ENCODE measurements around the gene RNF223.

RNF223 gene

DNA sequence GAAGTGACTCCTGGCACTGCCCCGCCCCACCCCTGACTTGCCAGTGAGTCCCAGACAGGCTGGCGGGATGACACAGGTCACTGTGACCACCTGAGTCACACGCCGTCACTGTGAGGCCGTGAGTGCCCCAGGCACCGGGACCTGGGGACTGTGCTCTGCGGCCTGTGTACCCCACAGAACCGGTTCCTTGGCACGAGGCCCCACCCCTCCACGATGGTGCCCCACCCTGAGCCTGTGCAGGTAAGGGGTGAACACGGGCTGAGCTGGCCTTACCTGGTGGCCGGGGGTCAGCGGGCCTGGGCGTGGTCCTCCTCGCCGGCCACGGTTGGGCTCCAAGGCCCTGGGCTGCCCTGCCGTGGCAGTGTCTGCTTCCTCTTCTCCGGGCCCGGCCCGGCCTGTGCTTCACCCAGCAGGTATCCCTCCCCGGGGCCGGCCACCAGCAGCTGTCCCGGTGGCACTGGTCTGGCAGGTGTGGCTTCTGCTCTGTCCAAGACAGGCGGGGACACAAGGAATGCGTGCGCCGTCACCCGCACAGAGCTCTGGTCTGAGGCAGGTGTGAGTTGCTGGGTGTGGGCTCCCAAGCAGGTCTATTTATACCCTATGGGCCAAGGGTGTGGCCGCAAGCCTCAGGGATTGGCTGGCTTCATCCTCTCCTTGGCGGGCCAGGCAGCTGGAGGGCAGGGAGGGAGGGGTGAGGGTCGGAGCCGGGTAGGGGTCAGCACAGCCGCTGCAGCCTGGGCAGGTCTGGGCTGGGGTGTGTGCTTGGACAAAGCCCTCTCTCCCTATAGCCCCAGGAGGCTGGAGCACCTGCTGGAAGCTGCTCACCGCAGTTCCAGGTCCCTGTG is at the start of gene RNF223:
Gene RNF223 (minus strand): TSS at position 564 of the 845 bp plus-strand sequence. CDS start 1,740 bp downstream, outside the sequence.
- no peak for FAIRE-seq

GRCh38 chr1:1122981-1123480 is 48.9 kb upstream of the RNF223 start:
- no peak for FAIRE-seq

- FAIRE-seq: no peak
Observed at GRCh38 chr1:1122078-1122811, 48.1 kb upstream of the RNF223 start.

- no peak for FAIRE-seq
Observed at GRCh38 chr1:1121611-1122077, 47.5 kb upstream of the RNF223 start.

DNA sequence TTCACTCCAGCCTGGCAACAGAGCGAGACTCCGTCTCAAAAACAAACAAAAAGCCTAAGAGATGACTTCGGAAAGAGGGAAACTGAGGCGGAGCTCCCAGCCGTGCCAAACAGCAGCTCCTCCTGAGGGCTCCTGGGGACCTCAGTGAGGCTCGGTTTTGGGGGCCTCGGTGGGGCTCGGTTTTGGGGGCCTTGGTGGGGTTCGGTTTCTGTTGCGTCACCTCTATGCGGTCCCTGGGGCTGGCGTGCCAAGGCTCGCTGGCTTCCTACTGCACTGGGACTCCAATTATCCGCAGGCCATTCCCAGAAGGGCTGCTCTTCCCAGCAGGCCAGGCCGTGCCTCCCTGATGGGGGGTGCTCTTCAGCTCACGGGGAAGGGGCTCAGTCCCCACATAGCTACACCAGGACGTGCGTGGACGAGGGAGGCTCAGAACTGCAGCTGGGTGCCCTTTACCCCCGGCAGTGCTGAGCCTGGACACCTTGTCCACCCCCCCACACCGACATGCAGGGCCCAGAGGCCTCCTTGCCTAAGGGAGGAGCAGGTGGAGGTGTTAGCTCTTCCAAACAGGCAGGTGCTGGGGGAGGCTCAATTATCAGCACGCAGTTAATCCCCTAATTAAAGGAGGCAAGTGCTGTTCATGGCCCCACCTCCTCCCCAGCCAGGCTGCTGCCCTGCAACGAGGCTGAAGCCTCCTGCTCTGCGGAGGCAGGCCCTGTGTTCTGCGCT is 46.9 kb upstream of the RNF223 start:
- no peak for FAIRE-seq

GRCh38 chr1:1120096-1120495 is 46.0 kb upstream of the RNF223 start:
- FAIRE-seq: no peak

- no peak for FAIRE-seq
Observed at GRCh38 chr1:1119272-1119890, 45.3 kb upstream of the RNF223 start.

DNA sequence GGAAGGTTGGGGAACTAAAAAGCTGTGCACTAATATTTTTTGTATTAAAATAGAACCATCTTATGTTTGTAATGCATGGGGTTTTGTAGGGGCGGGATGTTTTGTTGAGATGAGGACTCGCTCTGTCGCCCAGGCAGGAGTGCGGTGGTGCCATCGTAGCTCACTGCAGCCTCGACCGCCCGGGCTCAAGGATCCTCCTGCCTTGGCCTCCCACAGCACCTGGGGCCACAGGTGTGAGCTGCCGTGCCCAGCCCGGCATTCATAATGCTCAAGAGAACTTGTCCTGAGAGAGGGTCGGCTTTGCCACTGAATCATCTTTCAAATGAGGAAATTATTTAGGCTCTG is 44.7 kb upstream of the RNF223 start:
- FAIRE-seq: no peak

- no peak for FAIRE-seq
Observed at GRCh38 chr1:1118011-1118875, 44.1 kb upstream of the RNF223 start.

DNA sequence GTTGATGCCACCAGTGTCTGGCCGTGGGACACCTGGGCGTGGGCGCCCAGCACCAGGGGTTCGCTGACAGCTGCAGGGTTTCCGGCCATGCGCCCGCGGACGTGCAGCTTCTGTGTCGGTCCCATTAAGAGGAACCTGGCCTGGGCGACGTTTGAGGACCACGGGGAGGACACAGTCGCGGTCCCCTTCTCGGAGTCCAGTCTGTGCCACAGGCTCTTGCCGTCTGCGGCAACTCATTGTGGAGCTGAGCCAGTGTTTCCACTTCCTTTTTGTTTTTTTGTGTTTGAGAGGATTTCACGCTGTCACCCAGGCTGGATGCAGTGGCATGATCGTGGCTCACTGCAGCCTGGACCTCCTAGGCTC is 43.3 kb upstream of the RNF223 start:
- no peak for FAIRE-seq

DNA sequence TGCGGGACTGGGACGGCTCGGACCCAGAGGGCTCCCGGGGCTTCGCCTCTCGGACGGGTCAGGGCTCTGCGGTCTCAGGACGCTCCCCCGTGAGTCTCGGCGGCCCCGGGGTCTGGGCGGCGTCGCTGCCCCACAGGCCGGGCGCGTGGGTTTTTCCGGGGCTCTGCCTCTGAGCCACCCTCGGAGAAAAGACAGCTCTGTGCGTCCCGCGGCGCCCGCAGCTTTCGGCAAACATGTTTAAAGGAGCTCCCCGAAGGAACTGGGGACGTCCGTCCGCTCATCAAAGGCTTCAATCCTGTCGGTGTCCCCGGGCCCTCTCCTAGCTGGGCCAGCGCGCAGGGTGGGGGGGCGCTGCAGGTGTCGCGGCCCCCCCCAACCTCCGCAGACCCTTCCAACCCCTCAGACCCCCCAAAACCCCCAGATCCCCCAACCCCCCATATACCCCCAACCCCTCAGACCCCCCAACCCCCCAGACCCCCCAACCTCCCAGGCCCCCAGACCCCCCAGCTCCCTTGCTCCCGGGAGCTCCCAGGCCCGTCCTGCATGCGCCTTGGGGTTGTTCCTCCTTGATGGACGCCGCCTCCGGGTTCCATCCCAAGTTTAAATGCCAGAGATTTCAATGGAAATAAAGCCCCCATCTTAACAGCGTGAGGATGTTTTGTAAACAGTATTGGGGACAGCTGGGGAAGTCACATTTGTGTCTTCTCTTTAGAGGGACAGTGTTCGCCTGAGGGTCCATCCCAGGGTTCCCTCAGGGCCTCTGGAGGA is 42.8 kb upstream of the RNF223 start:
- no peak for FAIRE-seq

DNA sequence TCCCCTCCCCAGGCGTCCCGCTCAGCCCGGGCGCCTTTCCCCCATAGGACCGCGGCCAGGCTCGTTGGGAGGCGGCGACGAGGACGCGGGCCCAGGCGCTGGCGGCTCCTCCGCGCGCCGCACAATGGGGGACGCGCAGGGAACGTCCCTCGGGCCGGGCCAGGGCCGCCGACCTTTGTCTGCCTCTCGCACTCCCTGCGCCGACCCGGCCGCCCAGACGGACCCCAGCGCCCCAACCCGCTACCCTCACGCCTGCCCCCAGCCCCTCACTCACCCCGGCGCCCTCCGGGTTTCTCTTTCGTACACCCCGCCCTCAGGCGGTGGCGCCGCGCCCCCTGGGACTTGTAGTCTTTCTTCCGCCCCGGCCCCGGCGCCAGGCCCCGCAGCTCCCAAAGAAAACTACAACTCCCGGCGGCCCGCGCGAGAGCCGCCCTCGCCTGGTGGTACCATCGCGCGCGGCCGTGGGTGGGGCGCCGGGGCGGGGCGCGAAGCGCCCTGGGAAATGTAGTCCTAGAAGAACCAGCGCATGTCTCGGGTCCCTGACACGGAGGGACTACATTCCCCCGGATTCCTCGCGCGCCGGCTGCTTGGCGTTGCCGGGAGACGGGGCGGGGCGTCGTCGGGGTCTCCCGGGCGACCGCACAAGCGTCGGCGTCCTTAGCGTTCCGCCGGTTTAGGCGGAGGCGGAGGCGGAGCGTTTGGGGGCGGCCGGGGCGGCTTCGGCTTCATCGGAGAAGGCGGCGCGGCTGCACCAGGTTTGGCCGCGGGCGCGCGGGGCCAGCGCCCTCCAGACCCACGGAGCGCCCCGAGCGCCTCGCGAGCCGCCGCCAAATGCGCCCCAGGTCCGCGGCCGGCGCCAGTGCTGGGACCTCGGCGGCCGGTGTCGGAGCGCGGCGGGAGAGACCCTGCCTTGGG is 41.9 kb upstream of the RNF223 start, which contains the start of gene C1orf159:
Gene C1orf159 (minus strand): TSS at position 304 of the 915 bp plus-strand sequence. CDS start 24,546 bp downstream, outside the sequence.
- peak; percentile 83 for FAIRE-seq

- no peak for FAIRE-seq
Observed at GRCh38 chr1:1115136-1115785, 41.2 kb upstream of the RNF223 start.

DNA sequence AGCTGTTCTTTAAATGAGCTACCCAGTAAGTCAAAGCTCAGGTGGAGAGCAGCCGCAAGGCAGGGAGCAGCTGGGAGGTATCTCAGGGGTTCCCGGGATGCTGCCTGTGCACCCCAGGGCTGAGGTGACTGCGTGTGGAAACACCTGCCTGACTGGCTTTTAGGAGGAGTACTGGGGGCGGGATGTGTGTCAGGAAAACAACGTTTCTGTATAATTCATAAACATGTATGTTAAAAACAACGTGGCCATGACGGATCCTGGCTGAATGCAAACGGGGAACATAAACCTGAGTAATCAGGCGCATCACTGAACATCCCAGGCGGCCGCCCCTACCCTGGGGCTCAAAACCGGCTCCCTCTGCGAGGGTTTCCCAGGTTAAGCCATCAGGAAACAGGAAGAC is 40.3 kb upstream of the RNF223 start:
- no peak for FAIRE-seq

DNA sequence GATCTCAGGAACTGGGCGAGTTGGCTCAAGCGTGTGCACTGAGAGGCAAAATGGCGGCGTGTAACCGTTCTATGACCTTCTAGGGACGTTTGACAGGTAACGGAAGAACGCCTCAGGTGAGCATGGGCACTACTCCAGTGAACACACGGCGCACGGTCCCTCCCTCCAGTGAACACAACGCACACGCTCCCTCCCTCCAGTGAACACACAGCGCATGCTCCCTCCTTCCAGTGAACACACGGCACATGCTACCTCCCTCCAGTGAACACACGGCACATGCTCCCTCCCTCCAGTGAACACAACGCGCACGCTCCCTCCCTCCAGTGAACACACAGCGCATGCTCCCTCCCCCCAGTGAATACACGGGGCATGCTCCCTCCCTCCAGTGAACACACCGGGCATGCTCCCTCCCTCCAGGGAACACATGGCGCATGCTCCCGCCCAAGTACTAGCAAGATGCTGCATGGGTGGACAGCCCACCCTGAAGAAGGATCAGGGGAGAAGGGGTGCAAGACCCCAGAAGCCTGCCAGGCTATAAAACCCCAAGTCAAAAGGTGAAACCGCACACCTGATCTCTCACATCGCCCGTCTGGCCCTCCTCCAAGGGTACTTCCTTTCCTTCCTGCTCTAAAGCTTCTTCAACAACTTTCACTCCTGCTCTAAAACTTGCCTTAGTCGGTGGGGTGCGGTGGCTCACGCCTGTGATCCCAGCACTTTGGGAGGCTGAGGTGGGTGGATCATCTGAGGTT is 38.3 kb upstream of the RNF223 start:
- FAIRE-seq: no peak

GRCh38 chr1:1111516-1112236 is 37.6 kb upstream of the RNF223 start:
- FAIRE-seq: no peak

DNA sequence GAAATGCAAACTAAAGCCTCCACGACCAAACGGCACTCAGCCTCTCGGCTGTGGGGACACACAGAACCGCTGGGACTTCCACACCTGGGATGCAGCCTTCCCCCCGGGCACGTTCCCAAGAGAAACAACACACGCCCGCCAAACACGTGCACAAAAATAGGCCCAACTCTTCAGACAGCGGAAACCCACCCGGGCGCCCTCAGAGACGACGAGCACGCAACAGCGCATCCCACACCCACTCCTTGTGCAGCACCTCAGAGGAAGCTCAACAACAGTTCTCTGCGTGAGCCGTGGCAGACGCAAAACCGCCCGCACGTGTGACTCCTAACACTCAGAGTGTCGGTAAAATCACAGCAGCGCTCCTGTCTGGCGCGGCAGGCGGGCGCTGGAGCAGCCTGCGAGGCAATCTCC is 36.5 kb upstream of the RNF223 start:
- no peak for FAIRE-seq

- FAIRE-seq: no peak
Observed at GRCh38 chr1:1109743-1110142, 35.6 kb upstream of the RNF223 start.
